Activated gamma-delta T cell treated with anti-CD3 and anti-CD28 coated beads, Interleukin-2, amount 50 U/mL, for 16 hours (primary cell): ENCODE measurements around the gene POU2F1.

Experiments used
- DNase-seq: peaks from one replicate; pipeline ENCODE4 v3.0.0-alpha.2; 2020; ENCODE audit warnings: low read depth

Gene POU2F1

GRCh38 chr1:167467126-167467710 lies 246.5 kb downstream of the POU2F1 start:
- no peak for DNase-seq

- DNase-seq, result no peak
Observed at GRCh38 chr1:167467752-167468151, 247.1 kb downstream of the POU2F1 start.

- DNase-seq, result no peak
Observed at GRCh38 chr1:167469280-167469965, 248.7 kb downstream of the POU2F1 start.

- DNase-seq, result no peak
Observed at GRCh38 chr1:167471568-167471967, 250.9 kb downstream of the POU2F1 start.

- no peak for DNase-seq
Observed at GRCh38 chr1:167472752-167473521, 252.3 kb downstream of the POU2F1 start.

- no peak for DNase-seq
Observed at GRCh38 chr1:167473761-167474160, 253.1 kb downstream of the POU2F1 start.

- DNase-seq, result no peak
Observed at GRCh38 chr1:167474191-167474641, 253.5 kb downstream of the POU2F1 start.

- no peak for DNase-seq
Observed at GRCh38 chr1:167476061-167476460, 255.4 kb downstream of the POU2F1 start.
